ENCODE data around the gene PRUNE1. TPM values are rescaled to one million over a fixed set of nuclear protein-coding genes. Genes with fewer than 3 reads are reported as not detected.

PRUNE1 gene
- total RNA-seq, 4 donors from 2014 or later, result 66.0 to 79.0 (median 76.3) TPM

GRCh38 chr1:151035167-151035566 is 26.9 kb downstream of the PRUNE1 start:
- Histone ChIP-seq H3K36me3 (peaks cover 22 to 37% of the 10 kb centered on the region in 2 donors), H3K4me1 (peaks cover 5 to 10% of the 10 kb centered on the region in 2 donors), H3K9me3 (no peaks in the 10 kb centered on the region), H3K27ac (no peak overlapping the region), H3K4me3 (replicated peaks in 1 of 3) (no peak overlapping the region), H3K27me3 (no peaks in the 10 kb centered on the region)
- TF ChIP-seq POLR2A (IDR thresholded peaks at IDR 0.05), result no peak
- TF ChIP-seq, protein P1, sequence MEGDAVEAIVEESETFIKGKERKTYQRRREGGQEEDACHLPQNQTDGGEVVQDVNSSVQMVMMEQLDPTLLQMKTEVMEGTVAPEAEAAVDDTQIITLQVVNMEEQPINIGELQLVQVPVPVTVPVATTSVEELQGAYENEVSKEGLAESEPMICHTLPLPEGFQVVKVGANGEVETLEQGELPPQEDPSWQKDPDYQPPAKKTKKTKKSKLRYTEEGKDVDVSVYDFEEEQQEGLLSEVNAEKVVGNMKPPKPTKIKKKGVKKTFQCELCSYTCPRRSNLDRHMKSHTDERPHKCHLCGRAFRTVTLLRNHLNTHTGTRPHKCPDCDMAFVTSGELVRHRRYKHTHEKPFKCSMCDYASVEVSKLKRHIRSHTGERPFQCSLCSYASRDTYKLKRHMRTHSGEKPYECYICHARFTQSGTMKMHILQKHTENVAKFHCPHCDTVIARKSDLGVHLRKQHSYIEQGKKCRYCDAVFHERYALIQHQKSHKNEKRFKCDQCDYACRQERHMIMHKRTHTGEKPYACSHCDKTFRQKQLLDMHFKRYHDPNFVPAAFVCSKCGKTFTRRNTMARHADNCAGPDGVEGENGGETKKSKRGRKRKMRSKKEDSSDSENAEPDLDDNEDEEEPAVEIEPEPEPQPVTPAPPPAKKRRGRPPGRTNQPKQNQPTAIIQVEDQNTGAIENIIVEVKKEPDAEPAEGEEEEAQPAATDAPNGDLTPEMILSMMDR (IDR thresholded peaks at IDR 0.05), result no peak
- DNase-seq, result no peak
- 94 to 96% methylated on average over 3 of the region's 3 CpGs for WGBS, 2 donors
- intact Hi-C loops (cut with DNase I), result no loop called here

- H3K27ac ChIP-seq, result peak within 1 kb of the TSS in 1 of 3 donors; percentile 30
- H3K27me3 ChIP-seq, result no peaks in the 10 kb centered on the region
- no peak within 1 kb of the TSS for H3K4me3 ChIP-seq (replicated peaks in 1 of 3)
- intact Hi-C loops (cut with DNase I), result no loop called here
- DNase-seq, result peak; percentile 63 to 64
- H3K9me3 ChIP-seq, result no peaks in the 10 kb centered on the region
- TF ChIP-seq, protein P1 (IDR thresholded peaks at IDR 0.05), result no peak
- peak in 1 of 2 donors; percentile 10 for TF ChIP-seq POLR2A (IDR thresholded peaks at IDR 0.05)
- peaks cover 16 to 27% of the 10 kb centered on the region in 2 donors for H3K36me3 ChIP-seq
- 30 to 38% methylated on average over 2 of the region's 2 CpGs for WGBS, 2 donors
- H3K4me1 ChIP-seq, result peaks cover 5 to 6% of the 10 kb centered on the region in 2 donors
Measured at GRCh38 chr1:151036356-151036755, 28.1 kb downstream of the PRUNE1 start, which contains the start of gene BNIPL. BNIPL (plus strand) TSS chr1:151036586; CDS start chr1:151036726, 140 bp downstream.

DNA sequence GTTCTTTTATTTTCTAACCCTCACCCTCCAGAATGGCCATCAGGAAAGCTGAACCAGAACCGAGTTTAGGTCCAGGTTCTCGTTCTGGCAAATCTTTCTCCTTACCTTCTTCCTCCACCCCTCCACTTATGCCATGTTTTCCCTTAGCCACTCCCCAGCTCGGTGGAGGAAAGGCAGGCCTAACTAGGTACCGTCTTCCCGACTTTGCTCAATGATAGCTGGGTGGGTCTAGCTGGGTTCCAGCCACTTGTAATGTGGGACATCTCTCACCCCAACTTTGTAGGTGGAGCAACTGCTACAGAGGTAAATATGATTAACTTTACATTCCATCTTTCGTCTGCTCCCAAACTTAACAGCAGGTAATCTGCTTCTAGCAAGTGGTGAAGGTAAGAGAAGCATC is 28.8 kb downstream of the PRUNE1 start:
- H3K36me3 ChIP-seq, result peaks cover 16 to 20% of the 10 kb centered on the region in 2 donors
- no peaks in the 10 kb centered on the region for H3K9me3 ChIP-seq
- H3K27me3 ChIP-seq, result no peaks in the 10 kb centered on the region
- H3K4me1 ChIP-seq, result peaks cover 5 to 6% of the 10 kb centered on the region in 2 donors
- TF ChIP-seq POLR2A (IDR thresholded peaks at IDR 0.05), result no peak
- TF ChIP-seq, protein P1 (IDR thresholded peaks at IDR 0.05), result no peak
- no peak overlapping the region for H3K4me3 ChIP-seq (replicated peaks in 1 of 3)
- intact Hi-C loops (cut with DNase I), result no loop called here
- DNase-seq, result no peak
- 79 to 82% methylated on average over 6 of the region's 6 CpGs for WGBS, 2 donors
- peak overlapping the region in 1 of 3 donors; percentile 30 for H3K27ac ChIP-seq

DNA sequence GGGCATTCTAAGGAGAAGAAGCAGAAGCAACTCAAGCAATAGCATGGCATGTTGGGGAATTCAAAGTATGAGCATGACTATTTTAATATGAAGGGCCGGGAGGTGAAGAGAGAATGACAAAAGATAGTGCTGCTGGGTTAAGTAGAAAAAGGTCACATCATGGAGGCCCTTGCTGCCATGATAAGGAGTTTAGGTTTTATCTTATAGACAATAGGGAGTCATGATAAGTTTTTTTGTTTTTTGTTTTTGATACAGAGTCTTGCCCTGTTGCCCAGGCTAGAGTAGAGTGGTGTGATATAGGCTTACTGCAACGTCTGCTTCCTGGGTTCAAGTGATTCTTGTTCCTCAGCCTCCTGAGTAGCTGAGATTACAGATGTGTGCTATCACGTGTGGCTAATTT is 31.3 kb downstream of the PRUNE1 start:
- DNase-seq, result no peak
- Histone ChIP-seq H3K4me1 (peaks cover 5 to 6% of the 10 kb centered on the region in 2 donors), H3K9me3 (no peaks in the 10 kb centered on the region), H3K27me3 (no peaks in the 10 kb centered on the region), H3K36me3 (peaks cover 6 to 11% of the 10 kb centered on the region in 2 donors), H3K27ac (no peak overlapping the region), H3K4me3 (replicated peaks in 1 of 3) (no peak overlapping the region)
- intact Hi-C loops (cut with DNase I), result no loop called here
- TF ChIP-seq, protein P1 (IDR thresholded peaks at IDR 0.05), result no peak
- TF ChIP-seq POLR2A (IDR thresholded peaks at IDR 0.05), result no peak
- WGBS, 2 donors, result 94 to 95% methylated on average over 3 of the region's 3 CpGs

GRCh38 chr1:151043163-151043562 is 34.9 kb downstream of the PRUNE1 start:
- H3K9me3 ChIP-seq, result no peaks in the 10 kb centered on the region
- peaks cover 5% of the 10 kb centered on the region in 2 donors for H3K4me1 ChIP-seq
- intact Hi-C loops (cut with DNase I), result no loop called here
- no peak for DNase-seq
- TF ChIP-seq, protein P1 (IDR thresholded peaks at IDR 0.05), result no peak
- no peak for TF ChIP-seq POLR2A (IDR thresholded peaks at IDR 0.05)
- 80 to 88% methylated on average over 1 of the region's 1 CpG for WGBS, 2 donors
- no peak overlapping the region for H3K27ac ChIP-seq
- no peak overlapping the region for H3K4me3 ChIP-seq (replicated peaks in 1 of 3)
- H3K27me3 ChIP-seq, result no peaks in the 10 kb centered on the region
- H3K36me3 ChIP-seq, result peaks cover 0 to 5% of the 10 kb centered on the region in 2 donors

All from thyroid gland (tissue), 4 donors.